ENCODE data around the gene STOX2. TPM values are rescaled to one million over a fixed set of nuclear protein-coding genes. Genes with fewer than 3 reads are reported as not detected.

The STOX2 gene
- total RNA-seq, 1 donor from 2014 or later, result 11.6 TPM

DNA sequence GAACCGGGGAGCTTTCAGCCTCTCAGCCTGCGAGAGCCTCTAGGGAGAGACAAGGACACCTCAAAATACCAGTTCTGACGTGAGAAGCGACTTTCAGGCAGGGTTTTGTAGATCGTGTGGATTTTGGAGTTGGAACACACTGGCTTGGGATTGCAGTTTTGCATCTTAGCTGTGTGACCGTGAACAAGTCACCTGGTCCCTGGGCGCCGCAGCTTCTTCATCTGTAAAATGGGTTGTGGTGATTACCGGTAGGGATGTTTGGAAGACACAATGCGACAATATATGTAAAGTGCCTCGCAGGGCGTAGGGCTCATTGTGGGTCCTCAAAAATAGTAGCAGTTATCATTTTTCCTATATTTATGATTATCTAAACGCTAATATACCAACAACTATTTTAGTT is 43.7 kb upstream of the STOX2 start:
- H3K27me3 Mint-ChIP-seq (ENCODE audit: insufficient read depth, low read depth), result peaks cover 15% of the 10 kb centered on the region
- H3K9me3 Mint-ChIP-seq, result peaks cover 11% of the 10 kb centered on the region
- peaks cover 7% of the 10 kb centered on the region for H3K27me3 ChIP-seq
- H3K36me3 ChIP-seq, result no peaks in the 10 kb centered on the region
- peaks cover 24% of the 10 kb centered on the region for H3F3A ChIP-seq (ENCODE audit: low read depth)
- no peaks in the 10 kb centered on the region for H3K79me2 ChIP-seq (ENCODE audit: low read depth)
- H3K4me3 Mint-ChIP-seq, result no peak overlapping the region
- peak overlapping the region; percentile 1 for H2AFZ ChIP-seq (replicated peaks)
- no peak for TF ChIP-seq EZH2phosphoT487 (IDR thresholded peaks at IDR 0.05)
- TF ChIP-seq, protein P1, sequence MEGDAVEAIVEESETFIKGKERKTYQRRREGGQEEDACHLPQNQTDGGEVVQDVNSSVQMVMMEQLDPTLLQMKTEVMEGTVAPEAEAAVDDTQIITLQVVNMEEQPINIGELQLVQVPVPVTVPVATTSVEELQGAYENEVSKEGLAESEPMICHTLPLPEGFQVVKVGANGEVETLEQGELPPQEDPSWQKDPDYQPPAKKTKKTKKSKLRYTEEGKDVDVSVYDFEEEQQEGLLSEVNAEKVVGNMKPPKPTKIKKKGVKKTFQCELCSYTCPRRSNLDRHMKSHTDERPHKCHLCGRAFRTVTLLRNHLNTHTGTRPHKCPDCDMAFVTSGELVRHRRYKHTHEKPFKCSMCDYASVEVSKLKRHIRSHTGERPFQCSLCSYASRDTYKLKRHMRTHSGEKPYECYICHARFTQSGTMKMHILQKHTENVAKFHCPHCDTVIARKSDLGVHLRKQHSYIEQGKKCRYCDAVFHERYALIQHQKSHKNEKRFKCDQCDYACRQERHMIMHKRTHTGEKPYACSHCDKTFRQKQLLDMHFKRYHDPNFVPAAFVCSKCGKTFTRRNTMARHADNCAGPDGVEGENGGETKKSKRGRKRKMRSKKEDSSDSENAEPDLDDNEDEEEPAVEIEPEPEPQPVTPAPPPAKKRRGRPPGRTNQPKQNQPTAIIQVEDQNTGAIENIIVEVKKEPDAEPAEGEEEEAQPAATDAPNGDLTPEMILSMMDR (IDR thresholded peaks at IDR 0.05), result no peak
- no peak for TF ChIP-seq EZH2 (IDR thresholded peaks at IDR 0.05)
- H3K4me3 ChIP-seq, result no peak overlapping the region
- H3K27ac Mint-ChIP-seq, result peak overlapping the region; percentile 20
- no peak overlapping the region for H3K27ac ChIP-seq
- no peak overlapping the region for H3K9ac ChIP-seq
- H3K36me3 Mint-ChIP-seq, result peaks cover 2% of the 10 kb centered on the region
- no peaks in the 10 kb centered on the region for H3K9me3 ChIP-seq (ENCODE audit: low read depth)
- no peaks in the 10 kb centered on the region for H4K20me1 ChIP-seq (ENCODE audit: low read depth)
- H3K4me1 ChIP-seq, result peaks cover 37% of the 10 kb centered on the region
- H3K4me1 Mint-ChIP-seq, result peaks cover 38% of the 10 kb centered on the region
- H3K4me2 ChIP-seq, result peak overlapping the region; percentile 21
- DNase-seq (ENCODE audit: low spot score), result no peak

DNA sequence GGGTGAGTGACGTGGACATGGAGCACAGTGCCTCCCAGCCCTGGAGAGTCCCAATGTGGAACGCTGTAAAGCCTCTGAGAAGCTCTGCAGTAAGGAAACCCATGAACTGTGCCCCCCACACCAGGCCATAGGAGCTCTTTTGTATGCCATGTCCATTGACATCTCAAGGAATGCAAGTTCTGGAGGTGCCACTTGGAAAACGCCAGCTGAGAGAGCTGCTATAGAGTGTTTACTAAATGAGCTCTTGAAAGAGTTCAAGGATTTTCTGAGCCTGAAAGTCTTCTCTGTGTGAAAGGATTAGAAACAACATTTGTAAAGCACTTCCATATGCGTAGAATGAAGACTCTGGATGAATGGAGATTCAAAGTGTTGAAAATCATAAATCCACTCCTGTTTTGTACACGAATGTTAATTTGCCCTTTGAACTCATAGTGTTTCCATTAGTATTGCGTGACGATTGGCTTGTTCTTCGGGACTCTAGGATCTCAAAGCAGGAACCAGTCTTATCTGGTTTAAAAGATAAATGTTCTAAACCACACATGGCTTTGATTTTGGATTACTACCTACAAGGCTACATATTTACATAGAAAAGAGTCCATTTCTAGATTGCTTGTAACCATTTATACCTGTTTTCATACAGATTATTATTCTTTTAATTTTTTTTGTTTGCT is 41.8 kb upstream of the STOX2 start:
- H4K20me1 ChIP-seq (ENCODE audit: low read depth), result no peaks in the 10 kb centered on the region
- H3K9me3 ChIP-seq (ENCODE audit: low read depth), result no peaks in the 10 kb centered on the region
- no peaks in the 10 kb centered on the region for H3K36me3 ChIP-seq
- H3K79me2 ChIP-seq (ENCODE audit: low read depth), result no peaks in the 10 kb centered on the region
- H3K4me3 Mint-ChIP-seq, result no peak overlapping the region
- peaks cover 2% of the 10 kb centered on the region for H3K9me3 Mint-ChIP-seq
- H3K4me3 ChIP-seq, result no peak overlapping the region
- no peak for TF ChIP-seq EZH2 (IDR thresholded peaks at IDR 0.05)
- TF ChIP-seq, protein P1 (IDR thresholded peaks at IDR 0.05), result no peak
- no peak for TF ChIP-seq EZH2phosphoT487 (IDR thresholded peaks at IDR 0.05)
- H3K27ac Mint-ChIP-seq, result no peak overlapping the region
- H3K27ac ChIP-seq, result no peak overlapping the region
- no peaks in the 10 kb centered on the region for H3K27me3 ChIP-seq
- H3F3A ChIP-seq (ENCODE audit: low read depth), result peaks cover 19% of the 10 kb centered on the region
- H2AFZ ChIP-seq (replicated peaks), result no peak overlapping the region
- H3K9ac ChIP-seq, result no peak overlapping the region
- H3K4me1 Mint-ChIP-seq, result peaks cover 27% of the 10 kb centered on the region
- no peak overlapping the region for H3K4me2 ChIP-seq
- DNase-seq (ENCODE audit: low spot score), result no peak
- no peaks in the 10 kb centered on the region for H3K36me3 Mint-ChIP-seq
- peaks cover 9% of the 10 kb centered on the region for H3K27me3 Mint-ChIP-seq (ENCODE audit: insufficient read depth, low read depth)
- peaks cover 31% of the 10 kb centered on the region for H3K4me1 ChIP-seq

GRCh38 chr4:183867247-183867646 is 37.9 kb upstream of the STOX2 start:
- Mint-ChIP-seq H3K4me1 (peaks cover 5% of the 10 kb centered on the region), H3K9me3 (peaks cover 2% of the 10 kb centered on the region), H3K4me3 (no peak overlapping the region), H3K27ac (peak overlapping the region; percentile 16), H3K36me3 (no peaks in the 10 kb centered on the region), H3K27me3 (ENCODE audit: insufficient read depth, low read depth) (peaks cover 6% of the 10 kb centered on the region)
- Histone ChIP-seq H3K27ac (no peak overlapping the region), H3K9me3 (ENCODE audit: low read depth) (no peaks in the 10 kb centered on the region), H3K9ac (no peak overlapping the region), H3K27me3 (no peaks in the 10 kb centered on the region), H2AFZ (replicated peaks) (no peak overlapping the region), H3K79me2 (ENCODE audit: low read depth) (no peaks in the 10 kb centered on the region), H3K36me3 (no peaks in the 10 kb centered on the region), H3F3A (ENCODE audit: low read depth) (no peaks in the 10 kb centered on the region), H3K4me3 (no peak overlapping the region), H3K4me2 (no peak overlapping the region), H3K4me1 (no peaks in the 10 kb centered on the region), H4K20me1 (ENCODE audit: low read depth) (no peaks in the 10 kb centered on the region)
- no peak for DNase-seq (ENCODE audit: low spot score)
- no peak for TF ChIP-seq EZH2phosphoT487 (IDR thresholded peaks at IDR 0.05)
- TF ChIP-seq, protein P1 (IDR thresholded peaks at IDR 0.05), result no peak
- TF ChIP-seq EZH2 (IDR thresholded peaks at IDR 0.05), result no peak

All from neural progenitor cell (in vitro differentiated cells).